ENCODE data around the gene WDR88. TPM values are rescaled to one million over a fixed set of nuclear protein-coding genes. Genes with fewer than 3 reads are reported as not detected.
"Not testable (repeated sequence)": the region's sequence is repeated elsewhere in the genome, so short reads cannot be mapped to it uniquely, and the experiment has no call there.

WDR88 gene
- total RNA-seq, 1 donor from 2014 or later, result not detected

GRCh38 chr19:33208904-33209849 is 77.3 kb downstream of the WDR88 start:
- H3K4me1 Mint-ChIP-seq, result no peaks in the 10 kb centered on the region
- no peak overlapping the region for H3K4me3 Mint-ChIP-seq
- H3K27me3 Mint-ChIP-seq (ENCODE audit: low read depth), result no peaks in the 10 kb centered on the region
- H3K36me3 Mint-ChIP-seq (ENCODE audit: low read depth), result no peaks in the 10 kb centered on the region
- TF ChIP-seq CTCF (conservative IDR thresholded peaks at IDR 0.05), result no peak
- no peak for DNase-seq (ENCODE audit: low read depth, low spot score)
- H3K9me3 Mint-ChIP-seq, result no peaks in the 10 kb centered on the region
- no peak overlapping the region for H3K27ac Mint-ChIP-seq (ENCODE audit: unreplicated experiment)

GRCh38 chr19:33209850-33210230 is 77.9 kb downstream of the WDR88 start:
- H3K4me3 Mint-ChIP-seq; DNase-seq (ENCODE audit: low read depth, low spot score); H3K27me3 Mint-ChIP-seq (ENCODE audit: low read depth); H3K27ac Mint-ChIP-seq (ENCODE audit: unreplicated experiment); H3K4me1 Mint-ChIP-seq; H3K36me3 Mint-ChIP-seq (ENCODE audit: low read depth); H3K9me3 Mint-ChIP-seq: not testable (repeated sequence)

- Mint-ChIP-seq H3K27ac (ENCODE audit: unreplicated experiment) (no peak overlapping the region), H3K4me1 (peaks cover 6% of the 10 kb centered on the region), H3K36me3 (ENCODE audit: low read depth) (no peaks in the 10 kb centered on the region), H3K4me3 (no peak overlapping the region), H3K27me3 (ENCODE audit: low read depth) (no peaks in the 10 kb centered on the region), H3K9me3 (no peaks in the 10 kb centered on the region)
- no peak for DNase-seq (ENCODE audit: low read depth, low spot score)
- no peak for TF ChIP-seq CTCF (conservative IDR thresholded peaks at IDR 0.05)
Measured at GRCh38 chr19:33210266-33210940, 78.5 kb downstream of the WDR88 start.

- no peak for TF ChIP-seq CTCF (conservative IDR thresholded peaks at IDR 0.05)
- Mint-ChIP-seq H3K27ac (ENCODE audit: unreplicated experiment) (no peak overlapping the region), H3K9me3 (no peaks in the 10 kb centered on the region), H3K36me3 (ENCODE audit: low read depth) (no peaks in the 10 kb centered on the region), H3K4me3 (no peak overlapping the region), H3K27me3 (ENCODE audit: low read depth) (no peaks in the 10 kb centered on the region), H3K4me1 (peaks cover 6% of the 10 kb centered on the region)
- DNase-seq (ENCODE audit: low read depth, low spot score), result no peak
Measured at GRCh38 chr19:33211794-33212435, 80.0 kb downstream of the WDR88 start.

- TF ChIP-seq CTCF (conservative IDR thresholded peaks at IDR 0.05), result no peak
- H3K4me3 Mint-ChIP-seq, result no peak overlapping the region
- peaks cover 9% of the 10 kb centered on the region for H3K4me1 Mint-ChIP-seq
- H3K36me3 Mint-ChIP-seq (ENCODE audit: low read depth), result no peaks in the 10 kb centered on the region
- H3K27me3 Mint-ChIP-seq (ENCODE audit: low read depth), result no peaks in the 10 kb centered on the region
- no peak overlapping the region for H3K27ac Mint-ChIP-seq (ENCODE audit: unreplicated experiment)
- H3K9me3 Mint-ChIP-seq, result no peaks in the 10 kb centered on the region
- DNase-seq (ENCODE audit: low read depth, low spot score), result no peak
Measured at GRCh38 chr19:33212436-33213172, 80.7 kb downstream of the WDR88 start.

All from neural crest cell (in vitro differentiated cells).